GM21723 (cell line): Measurements from ENCODE around the gene CFAP61.

Experiments
- ATAC-seq: cut with Tn5 transposase; IDR thresholded peaks from one replicate; pipeline ENCODE4 v1.9.1; 2021; ENCODE audit warnings: mild to moderate bottlenecking, moderate library complexity; ENCODE audit not compliant: unreplicated experiment

Gene CFAP61

GRCh38 chr20:20036756-20037155 lies 15.6 kb upstream of the CFAP61 start:
- no peak for ATAC-seq

- ATAC-seq: no peak
These were observed 14.4 kb upstream of the CFAP61 start for GRCh38 chr20:20037960-20038359.

- no peak for ATAC-seq
These were observed 13.7 kb upstream of the CFAP61 start for GRCh38 chr20:20038586-20038985.

- no peak for ATAC-seq
These were observed 12.5 kb upstream of the CFAP61 start for GRCh38 chr20:20039752-20040387.

GRCh38 chr20:20051767-20052073 lies 612 bp upstream of the CFAP61 start:
- ATAC-seq: peak; percentile 25

GRCh38 chr20:20060234-20060998 lies 8.1 kb downstream of the CFAP61 start:
- no peak for ATAC-seq

- no peak for ATAC-seq
These were observed 11.8 kb downstream of the CFAP61 start for GRCh38 chr20:20063941-20064702.

GRCh38 chr20:20065361-20065760 lies 13.0 kb downstream of the CFAP61 start:
- no peak for ATAC-seq

- no peak for ATAC-seq
These were observed 18.8 kb downstream of the CFAP61 start for GRCh38 chr20:20070871-20071726.

- ATAC-seq: no peak
These were observed 21.6 kb downstream of the CFAP61 start for GRCh38 chr20:20073801-20074371.

- ATAC-seq: no peak
These were observed 22.7 kb downstream of the CFAP61 start for GRCh38 chr20:20075032-20075431.

- ATAC-seq: no peak
These were observed 24.1 kb downstream of the CFAP61 start for GRCh38 chr20:20076297-20077065.

- ATAC-seq: no peak
These were observed 25.7 kb downstream of the CFAP61 start for GRCh38 chr20:20078041-20078440.

- ATAC-seq: no peak
These were observed 26.9 kb downstream of the CFAP61 start for GRCh38 chr20:20079102-20079784.

GRCh38 chr20:20083807-20084206 lies 31.5 kb downstream of the CFAP61 start:
- no peak for ATAC-seq

GRCh38 chr20:20084296-20084752 lies 32.0 kb downstream of the CFAP61 start:
- ATAC-seq: no peak

GRCh38 chr20:20085071-20085470 lies 32.7 kb downstream of the CFAP61 start:
- no peak for ATAC-seq

GRCh38 chr20:20085812-20086211 lies 33.5 kb downstream of the CFAP61 start:
- no peak for ATAC-seq

GRCh38 chr20:20089018-20089417 lies 36.7 kb downstream of the CFAP61 start:
- no peak for ATAC-seq
